Stimulated activated effector memory CD8-positive, alpha-beta T cell treated with anti-CD3 and anti-CD28 coated beads, Interleukin-12 subunit alpha, Interleukin-12 subunit beta, amount 100 ng/mL, for 72 hours (primary cell): ENCODE results near the gene ZGRF1.
A peak's percentile ranks its signal among the peaks of the same experiment; 100 is the strongest.
"Not testable (repeated sequence)": the region's sequence is repeated elsewhere in the genome, so short reads cannot be mapped to it uniquely, and the experiment has no call there.

Experiments
- ATAC-seq: fragments of 150-1000 bp; cut with Tn5 transposase; 2 replicates; pipeline ENCODE4 v1.10.0; 2021
- DNase-seq, 2 donors: peaks; one replicate each; pipeline ENCODE4 v3.0.0; 2021 to 2022; ENCODE audit warnings: low spot score in 2 of 2
- H3K27ac Mint-ChIP-seq: one replicate; pipeline ENCODE4 v1.8.0; 2022; ENCODE audit warnings: mild to moderate bottlenecking, mixed read lengths
- H3K36me3 Mint-ChIP-seq: one replicate; pipeline ENCODE4 v1.8.0; 2022; ENCODE audit warnings: mild to moderate bottlenecking, mixed read lengths
- H3K4me1 Mint-ChIP-seq: one replicate; pipeline ENCODE4 v1.8.0; 2022; ENCODE audit warnings: mixed read lengths
- H3K4me3 Mint-ChIP-seq: one replicate; pipeline ENCODE4 v1.8.0; 2022; ENCODE audit warnings: mild to moderate bottlenecking, mixed read lengths
- H3K9me3 Mint-ChIP-seq: one replicate; pipeline ENCODE4 v1.8.0; 2022; ENCODE audit warnings: mixed read lengths

ZGRF1 gene, protein sequence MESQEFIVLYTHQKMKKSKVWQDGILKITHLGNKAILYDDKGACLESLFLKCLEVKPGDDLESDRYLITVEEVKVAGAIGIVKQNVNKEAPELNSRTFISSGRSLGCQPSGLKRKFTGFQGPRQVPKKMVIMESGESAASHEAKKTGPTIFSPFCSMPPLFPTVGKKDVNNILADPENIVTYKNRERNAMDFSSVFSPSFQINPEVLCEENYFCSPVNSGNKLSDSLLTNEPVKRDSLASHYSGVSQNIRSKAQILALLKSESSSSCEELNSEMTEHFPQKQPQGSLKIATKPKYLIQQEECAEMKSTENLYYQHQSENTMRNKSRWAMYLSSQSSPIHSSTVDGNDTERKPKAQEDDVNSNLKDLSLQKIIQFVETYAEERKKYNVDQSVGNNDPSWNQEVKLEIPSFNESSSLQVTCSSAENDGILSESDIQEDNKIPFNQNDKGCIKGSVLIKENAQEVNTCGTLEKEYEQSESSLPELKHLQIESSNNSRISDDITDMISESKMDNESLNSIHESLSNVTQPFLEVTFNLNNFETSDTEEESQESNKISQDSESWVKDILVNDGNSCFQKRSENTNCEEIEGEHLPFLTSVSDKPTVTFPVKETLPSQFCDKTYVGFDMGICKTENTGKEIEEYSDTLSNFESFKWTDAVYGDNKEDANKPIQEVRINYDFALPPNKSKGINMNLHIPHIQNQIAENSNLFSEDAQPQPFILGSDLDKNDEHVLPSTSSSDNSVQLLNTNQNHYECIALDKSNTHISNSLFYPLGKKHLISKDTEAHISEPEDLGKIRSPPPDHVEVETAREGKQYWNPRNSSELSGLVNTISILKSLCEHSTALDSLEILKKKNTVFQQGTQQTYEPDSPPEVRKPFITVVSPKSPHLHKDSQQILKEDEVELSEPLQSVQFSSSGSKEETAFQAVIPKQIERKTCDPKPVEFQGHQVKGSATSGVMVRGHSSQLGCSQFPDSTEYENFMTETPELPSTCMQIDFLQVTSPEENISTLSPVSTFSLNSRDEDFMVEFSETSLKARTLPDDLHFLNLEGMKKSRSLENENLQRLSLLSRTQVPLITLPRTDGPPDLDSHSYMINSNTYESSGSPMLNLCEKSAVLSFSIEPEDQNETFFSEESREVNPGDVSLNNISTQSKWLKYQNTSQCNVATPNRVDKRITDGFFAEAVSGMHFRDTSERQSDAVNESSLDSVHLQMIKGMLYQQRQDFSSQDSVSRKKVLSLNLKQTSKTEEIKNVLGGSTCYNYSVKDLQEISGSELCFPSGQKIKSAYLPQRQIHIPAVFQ (N-terminal part only)

DNA sequence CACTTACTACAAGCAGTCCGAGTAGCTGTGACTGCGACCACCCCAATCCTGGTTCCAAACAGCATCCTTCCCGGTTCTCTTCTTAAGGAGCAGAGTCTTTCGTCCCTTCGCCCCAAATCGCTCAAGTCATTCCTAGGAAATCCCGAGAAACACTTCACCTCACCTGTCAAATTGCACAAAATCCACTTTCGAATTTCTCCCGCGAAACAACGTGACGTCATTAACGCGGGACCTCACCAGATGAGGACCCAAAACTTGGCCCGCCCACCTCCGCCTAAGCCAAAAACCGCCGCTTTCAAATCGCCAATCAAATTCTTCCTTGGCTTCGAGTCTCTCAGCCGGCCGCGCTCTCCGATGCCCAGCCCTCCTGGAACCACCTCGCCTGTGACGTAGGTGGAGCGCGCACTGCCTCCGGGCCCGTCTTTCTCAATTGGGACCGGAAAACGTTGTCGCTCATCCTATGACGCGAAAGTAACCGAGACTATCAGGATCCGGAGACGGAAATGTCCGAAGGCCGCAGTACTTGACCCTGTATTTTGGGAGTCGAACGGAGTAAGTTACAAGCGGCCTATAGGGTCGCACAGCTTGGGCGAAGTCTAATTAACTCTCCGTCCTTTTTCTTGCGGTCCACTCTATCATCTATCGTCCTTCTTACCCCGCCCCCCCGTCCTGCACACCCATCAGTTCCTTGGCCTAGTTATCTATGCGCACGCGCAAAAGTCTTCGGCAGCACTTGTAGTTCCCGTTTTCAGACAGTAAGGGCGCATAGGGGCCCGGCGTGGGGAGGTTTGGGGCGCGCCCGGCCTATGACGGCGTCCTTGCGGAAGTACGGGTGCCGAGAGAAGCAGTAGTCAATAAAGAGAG is at the start of gene ZGRF1, which contains the start of gene LARP7:
Gene ZGRF1, minus strand, starts transcription at position 222 of the 864 bp plus-strand sequence. CDS start 3,733 bp downstream, outside the sequence.
Gene LARP7, plus strand, starts transcription at position 456 of the 864 bp plus-strand sequence. CDS start 7,527 bp downstream, outside the sequence.
- H3K9me3 Mint-ChIP-seq = no peaks in the 10 kb centered on the region
- H3K36me3 Mint-ChIP-seq = peaks cover 13% of the 10 kb centered on the region
- ATAC-seq (peak; percentile 98), DNase-seq (peak; percentile 96 to 99)
- peaks cover 16% of the 10 kb centered on the region for H3K4me1 Mint-ChIP-seq
- H3K27ac Mint-ChIP-seq = no peak within 1 kb of the TSS
- H3K4me3 Mint-ChIP-seq = no peak within 1 kb of the TSS

DNA sequence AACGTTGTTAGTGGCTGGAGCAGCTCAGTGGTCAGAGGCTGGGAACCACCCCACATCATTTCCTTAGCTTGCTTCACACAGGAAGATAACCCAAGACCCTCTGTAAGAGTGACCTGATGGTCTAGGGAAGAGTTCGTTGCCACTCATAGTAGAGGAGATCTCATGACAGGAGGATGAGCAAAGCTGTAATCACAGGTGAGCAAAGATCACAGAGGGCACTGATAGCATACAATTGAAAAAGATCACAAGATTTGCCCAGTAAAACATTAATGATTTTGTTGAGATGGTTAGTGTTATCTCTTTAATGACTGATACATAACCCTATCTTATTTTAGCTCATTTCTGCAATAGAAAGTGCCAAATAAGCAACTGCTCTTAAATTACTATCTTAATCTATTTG is 44.3 kb upstream of the ZGRF1 start:
- DNase-seq (no peak), ATAC-seq (no peak)
- Mint-ChIP-seq H3K27ac (no peak overlapping the region), H3K9me3 (no peaks in the 10 kb centered on the region), H3K4me3 (no peak overlapping the region), H3K4me1 (peaks cover 7% of the 10 kb centered on the region), H3K36me3 (no peaks in the 10 kb centered on the region)

DNA sequence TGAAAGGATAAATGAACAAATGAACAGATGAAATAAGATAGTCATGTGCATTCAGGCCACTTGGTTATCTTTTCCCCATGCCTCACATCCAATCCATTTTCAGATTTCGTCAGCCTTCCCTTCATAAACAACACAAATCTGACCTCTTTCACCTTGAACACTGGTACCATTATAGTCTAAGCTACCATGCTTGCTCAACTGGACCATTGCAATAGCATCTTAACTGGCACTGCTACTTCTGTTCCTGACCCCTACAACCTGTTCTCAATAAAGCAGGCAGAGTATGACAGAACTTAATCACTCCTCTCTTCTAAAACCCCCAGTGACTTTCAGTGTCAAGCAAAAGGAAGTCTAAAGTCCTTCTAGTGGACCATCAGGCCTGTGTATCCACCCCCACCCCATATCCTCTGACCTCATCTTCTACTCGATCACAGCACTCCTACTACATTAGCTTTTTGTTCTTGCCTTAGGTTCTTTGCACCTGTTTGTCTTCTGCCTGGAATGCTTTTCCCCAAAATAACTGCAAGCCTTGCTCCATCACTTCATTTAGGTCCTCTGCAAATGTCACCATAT is 40.9 kb upstream of the ZGRF1 start:
- ATAC-seq (no peak), DNase-seq (no peak)
- Mint-ChIP-seq H3K4me3 (no peak overlapping the region), H3K4me1 (peaks cover 7% of the 10 kb centered on the region), H3K27ac (no peak overlapping the region), H3K9me3 (no peaks in the 10 kb centered on the region), H3K36me3 (no peaks in the 10 kb centered on the region)

DNA sequence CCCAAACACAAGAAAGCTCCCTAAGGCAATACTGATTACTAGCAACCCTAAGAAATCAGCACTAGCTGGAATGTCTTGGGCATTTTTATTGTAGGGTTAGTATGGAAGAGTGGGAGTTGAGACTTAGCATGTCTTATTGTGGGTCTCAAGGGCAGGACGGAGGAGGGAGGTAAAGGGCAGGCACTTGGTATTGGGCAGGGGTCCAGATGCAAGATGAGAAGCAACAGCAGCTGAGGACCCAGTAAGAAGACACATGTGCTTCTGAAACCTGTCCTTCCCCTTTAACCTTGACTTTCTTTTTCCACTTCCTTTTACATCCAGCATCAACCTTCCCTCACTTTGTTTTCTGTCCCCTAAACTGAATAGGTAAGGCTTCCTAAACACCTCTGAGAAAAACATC is 37.7 kb upstream of the ZGRF1 start:
- H3K4me1 Mint-ChIP-seq = peaks cover 7% of the 10 kb centered on the region
- H3K4me3 Mint-ChIP-seq = no peak overlapping the region
- ATAC-seq (no peak), DNase-seq (no peak)
- no peak overlapping the region for H3K27ac Mint-ChIP-seq
- no peaks in the 10 kb centered on the region for H3K9me3 Mint-ChIP-seq
- no peaks in the 10 kb centered on the region for H3K36me3 Mint-ChIP-seq

DNA sequence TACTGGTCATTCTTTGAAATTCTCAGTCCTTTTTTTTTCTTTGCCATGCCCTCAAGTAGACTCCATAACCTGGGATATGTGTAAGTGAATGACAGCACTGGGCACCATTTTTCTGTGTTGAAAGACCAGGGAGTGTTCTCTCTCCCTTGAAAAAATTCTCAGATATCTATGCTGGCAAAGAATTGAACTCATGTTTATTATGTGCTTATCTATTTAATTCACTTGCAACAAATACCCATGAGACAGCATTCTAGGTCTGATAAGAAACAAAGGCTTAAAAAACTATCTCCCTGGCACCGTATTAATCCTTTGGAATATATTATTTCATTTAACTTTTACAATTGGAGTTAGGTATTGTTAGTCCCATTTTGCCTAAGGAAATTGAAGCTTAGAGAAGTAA is 37.0 kb upstream of the ZGRF1 start:
- H3K4me1 Mint-ChIP-seq = peaks cover 7% of the 10 kb centered on the region
- H3K36me3 Mint-ChIP-seq = no peaks in the 10 kb centered on the region
- no peak for ATAC-seq
- no peaks in the 10 kb centered on the region for H3K9me3 Mint-ChIP-seq
- H3K27ac Mint-ChIP-seq = no peak overlapping the region
- DNase-seq = no peak
- H3K4me3 Mint-ChIP-seq = no peak overlapping the region

DNA sequence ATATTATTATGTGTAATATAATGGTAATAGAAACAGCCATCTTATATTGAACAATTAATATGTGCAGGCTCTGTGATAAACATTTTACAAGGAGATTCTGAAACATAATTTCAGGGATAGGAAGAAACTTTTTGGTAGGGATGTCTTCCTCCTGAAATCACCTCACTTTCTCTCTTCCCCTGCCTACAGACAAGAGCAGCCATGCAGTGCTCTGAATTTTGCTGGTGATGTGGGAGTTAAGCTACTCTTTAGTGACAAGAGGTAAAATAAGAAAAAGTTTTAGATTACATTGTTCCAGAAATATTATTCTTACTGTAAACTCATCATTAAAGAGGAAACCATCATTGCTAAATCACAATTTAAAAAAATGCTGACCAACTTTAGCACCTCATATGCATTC is 36.4 kb upstream of the ZGRF1 start:
- Mint-ChIP-seq H3K4me3 (no peak overlapping the region), H3K4me1 (peaks cover 7% of the 10 kb centered on the region), H3K9me3 (no peaks in the 10 kb centered on the region), H3K27ac (no peak overlapping the region), H3K36me3 (no peaks in the 10 kb centered on the region)
- no peak for ATAC-seq
- DNase-seq = no peak

DNA sequence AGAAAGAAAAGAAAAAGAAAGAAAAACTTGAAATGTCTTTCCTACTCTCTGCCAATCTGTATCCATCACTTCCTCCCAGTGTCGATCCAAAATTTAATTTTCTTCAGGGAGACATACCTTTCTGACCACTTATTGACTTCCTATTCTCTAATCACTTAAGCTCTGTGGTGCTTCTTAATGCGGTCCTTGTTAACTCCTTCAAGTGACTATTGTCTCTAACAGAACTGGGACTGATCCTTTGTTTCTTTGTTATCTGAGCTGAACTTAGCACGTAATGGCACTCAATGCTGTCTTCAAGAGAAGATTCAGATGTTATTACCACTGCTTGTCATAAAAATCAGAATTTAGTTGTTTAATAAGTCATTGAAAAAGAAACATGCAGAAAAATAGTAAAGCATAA is 31.4 kb upstream of the ZGRF1 start:
- ATAC-seq (no peak), DNase-seq (no peak)
- Mint-ChIP-seq H3K4me3 (no peak overlapping the region), H3K36me3 (peaks cover 7% of the 10 kb centered on the region), H3K4me1 (no peaks in the 10 kb centered on the region), H3K27ac (no peak overlapping the region), H3K9me3 (no peaks in the 10 kb centered on the region)

DNA sequence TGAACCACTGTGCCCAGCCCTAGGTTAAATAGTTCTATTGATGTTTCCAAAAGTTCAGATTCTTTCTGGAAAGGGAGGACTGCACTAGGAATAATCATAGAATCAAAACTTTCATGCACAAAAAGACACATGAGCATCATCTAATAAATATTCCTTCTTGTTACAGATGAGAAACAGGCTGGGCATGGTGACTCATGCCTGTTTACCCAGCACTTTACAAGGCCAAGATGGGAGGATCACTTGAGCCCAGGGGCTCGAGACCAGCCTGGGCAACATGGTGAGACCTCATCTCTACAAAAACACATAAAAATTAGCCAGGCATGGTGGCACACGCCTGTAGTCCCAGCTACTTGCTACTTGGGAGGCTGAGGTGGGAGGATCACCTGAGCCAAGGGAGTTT is 27.9 kb upstream of the ZGRF1 start:
- Mint-ChIP-seq H3K9me3 (no peaks in the 10 kb centered on the region), H3K4me3 (no peak overlapping the region), H3K4me1 (no peaks in the 10 kb centered on the region), H3K36me3 (peaks cover 7% of the 10 kb centered on the region), H3K27ac (no peak overlapping the region)
- DNase-seq = no peak
- ATAC-seq = no peak

DNA sequence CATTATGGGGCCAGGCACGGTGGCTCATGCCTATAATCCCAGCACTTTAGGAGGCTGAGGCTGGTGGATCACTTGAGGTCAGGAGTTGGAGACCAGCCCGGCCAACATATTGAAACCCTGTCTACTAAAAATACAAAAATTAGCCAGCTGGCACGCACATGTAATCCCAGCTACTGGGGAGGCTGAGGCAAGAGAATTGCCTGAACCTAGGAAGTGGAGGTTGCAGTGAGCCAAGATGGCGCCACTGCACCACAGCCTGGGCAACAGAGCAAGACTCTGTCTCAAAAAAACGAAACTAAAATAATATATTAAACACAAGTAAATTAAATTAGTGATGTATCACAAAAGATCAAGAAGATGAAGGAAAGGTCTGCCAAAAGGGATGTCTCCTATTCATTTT is 19.4 kb upstream of the ZGRF1 start:
- not testable (repeated sequence) for H3K4me3 Mint-ChIP-seq, ATAC-seq, H3K9me3 Mint-ChIP-seq, DNase-seq, H3K27ac Mint-ChIP-seq, H3K4me1 Mint-ChIP-seq
- peaks cover 80% of the 10 kb centered on the region for H3K36me3 Mint-ChIP-seq

DNA sequence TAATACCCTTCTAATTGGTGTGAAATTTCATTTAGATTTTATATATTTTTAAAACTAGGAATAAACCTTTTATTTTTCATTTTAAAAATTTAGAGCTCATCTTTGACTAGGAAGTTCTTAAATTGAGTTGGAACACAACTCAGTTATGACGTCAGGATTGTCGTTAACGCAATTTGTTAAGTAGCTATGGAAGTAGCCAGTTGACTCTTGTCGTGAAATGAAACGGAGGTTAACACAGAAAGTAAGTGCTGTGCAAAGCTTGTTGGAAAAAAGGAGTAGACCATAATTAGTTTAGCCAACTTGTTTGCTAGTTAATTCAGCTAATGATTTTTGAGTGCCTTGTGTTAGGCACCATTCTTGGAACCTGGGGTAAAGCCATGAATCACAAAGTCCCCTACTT is 18.6 kb upstream of the ZGRF1 start:
- no peak overlapping the region for H3K4me3 Mint-ChIP-seq
- H3K9me3 Mint-ChIP-seq = no peaks in the 10 kb centered on the region
- no peaks in the 10 kb centered on the region for H3K4me1 Mint-ChIP-seq
- peaks cover 89% of the 10 kb centered on the region for H3K36me3 Mint-ChIP-seq
- H3K27ac Mint-ChIP-seq = no peak overlapping the region
- DNase-seq = no peak
- ATAC-seq = no peak

DNA sequence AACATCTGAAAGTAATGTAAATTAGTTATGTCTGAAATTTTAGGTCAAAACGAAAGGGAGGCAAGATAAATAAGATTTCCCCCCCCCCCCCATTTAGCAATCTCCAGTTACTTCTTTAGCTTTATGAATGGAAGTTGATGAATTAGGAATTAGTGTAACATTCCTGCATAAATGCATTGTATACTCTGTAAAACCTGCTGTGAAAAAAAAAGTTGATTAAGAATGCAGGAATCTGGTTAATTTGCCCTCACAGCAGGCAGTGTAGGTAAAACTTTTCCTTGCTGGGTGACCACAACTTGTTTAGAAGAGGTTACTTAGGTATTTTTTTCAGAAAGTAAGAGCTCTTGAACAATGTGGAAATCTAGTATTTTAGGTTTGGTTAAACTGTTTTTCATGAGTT is 15.5 kb upstream of the ZGRF1 start:
- H3K9me3 Mint-ChIP-seq = no peaks in the 10 kb centered on the region
- no peaks in the 10 kb centered on the region for H3K4me1 Mint-ChIP-seq
- H3K36me3 Mint-ChIP-seq = peaks cover 100% of the 10 kb centered on the region
- ATAC-seq (no peak), DNase-seq (no peak)
- H3K27ac Mint-ChIP-seq = no peak overlapping the region
- H3K4me3 Mint-ChIP-seq = no peak overlapping the region

DNA sequence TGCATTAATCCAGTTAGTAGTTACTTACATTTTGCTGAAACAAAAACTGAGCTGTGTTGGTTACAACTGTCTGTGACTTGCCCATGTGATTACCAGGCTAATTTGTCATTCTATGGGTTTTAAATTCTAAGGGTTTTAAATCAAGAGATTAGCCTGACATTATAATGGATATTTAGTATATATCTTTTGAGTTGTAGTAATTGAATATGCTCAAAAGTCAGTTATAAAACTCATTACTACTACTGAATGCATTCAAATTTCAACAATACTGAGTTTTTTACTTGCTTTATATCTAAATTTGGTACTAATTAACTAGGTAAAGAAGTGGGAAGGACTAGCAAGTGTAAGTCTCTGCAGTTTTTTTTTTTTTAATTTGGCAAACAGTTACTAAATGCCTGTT is 14.9 kb upstream of the ZGRF1 start:
- DNase-seq (no peak), ATAC-seq (no peak)
- Mint-ChIP-seq H3K4me3 (no peak overlapping the region), H3K36me3 (peaks cover 100% of the 10 kb centered on the region), H3K9me3 (no peaks in the 10 kb centered on the region), H3K4me1 (no peaks in the 10 kb centered on the region), H3K27ac (no peak overlapping the region)

DNA sequence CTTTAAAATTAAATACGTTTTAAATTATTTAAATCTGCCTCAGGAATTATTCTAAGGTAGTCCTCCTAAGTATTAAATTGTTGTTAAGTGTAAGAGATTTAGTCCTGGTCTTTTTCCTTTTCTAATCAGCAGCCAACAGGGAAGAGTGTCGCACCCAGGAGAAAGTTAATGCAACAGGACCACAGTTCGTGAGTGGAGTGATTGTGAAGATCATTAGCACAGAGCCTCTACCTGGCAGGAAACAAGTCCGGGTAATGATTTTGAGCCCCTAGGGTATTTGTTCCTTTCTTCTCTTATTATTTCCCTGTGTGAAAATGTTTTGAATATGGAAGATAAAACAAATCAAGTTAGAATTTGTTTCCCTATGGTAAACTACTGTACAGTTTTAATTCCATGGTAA is 13.6 kb upstream of the ZGRF1 start:
- Mint-ChIP-seq H3K36me3 (peaks cover 100% of the 10 kb centered on the region), H3K27ac (no peak overlapping the region), H3K4me1 (no peaks in the 10 kb centered on the region), H3K4me3 (no peak overlapping the region), H3K9me3 (no peaks in the 10 kb centered on the region)
- ATAC-seq (no peak), DNase-seq (no peak)

DNA sequence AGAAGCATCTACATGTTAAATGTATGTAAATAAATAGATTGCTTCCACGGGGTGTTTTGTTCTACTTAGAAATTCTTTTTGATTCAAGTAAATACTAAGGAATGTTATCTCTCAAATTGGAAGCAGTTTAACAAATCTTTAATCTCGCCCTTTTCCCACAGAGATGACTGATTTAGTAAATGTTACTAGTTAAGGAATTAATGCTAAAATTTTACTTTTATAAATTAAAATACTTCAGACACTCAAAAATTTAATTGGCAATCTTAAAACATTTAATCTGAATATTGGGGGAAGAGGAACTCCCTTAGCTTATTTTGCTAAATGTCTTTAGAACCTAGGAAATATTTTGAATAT is 12.3 kb upstream of the ZGRF1 start:
- Mint-ChIP-seq H3K36me3 (peaks cover 100% of the 10 kb centered on the region), H3K27ac (no peak overlapping the region), H3K9me3 (no peaks in the 10 kb centered on the region), H3K4me3 (no peak overlapping the region), H3K4me1 (no peaks in the 10 kb centered on the region)
- ATAC-seq (no peak), DNase-seq (no peak)
